Measurements from ENCODE around the gene GFM2.
"Not testable (repeated sequence)": the region's sequence is repeated elsewhere in the genome, so short reads cannot be mapped to it uniquely, and the experiment has no call there.

The GFM2 gene

GRCh38 chr5:74766849-74767578 lies at the start of gene GFM2, which contains the start of gene NSA2:
Gene GFM2, minus strand, starts transcription at chr5:74767117. Its CDS starts 3,375 bp downstream, at chr5:74763742.
Gene NSA2, plus strand, starts transcription at chr5:74767249. Its CDS starts 112 bp downstream, at chr5:74767361.
- DNase-seq (ENCODE audit: low read depth in 3 of 3): peak; percentile 88 to 91 (median 88)

- DNase-seq (ENCODE audit: low read depth in 3 of 3): no peak
These were observed 44.0 kb upstream of the GFM2 start for GRCh38 chr5:74810915-74811314.

GRCh38 chr5:74801941-74802340 lies 35.0 kb upstream of the GFM2 start:
- DNase-seq (ENCODE audit: low read depth in 3 of 3): no peak

GRCh38 chr5:74801197-74801596 lies 34.3 kb upstream of the GFM2 start:
- DNase-seq (ENCODE audit: low read depth in 3 of 3): no peak

GRCh38 chr5:74798977-74799911 lies 32.3 kb upstream of the GFM2 start:
- no peak for DNase-seq (ENCODE audit: low read depth in 3 of 3)

- DNase-seq (ENCODE audit: low read depth in 3 of 3): not testable (repeated sequence)
These were observed 24.8 kb upstream of the GFM2 start for GRCh38 chr5:74791669-74792068.

- DNase-seq (ENCODE audit: low read depth in 3 of 3): no peak
These were observed 20.5 kb upstream of the GFM2 start for GRCh38 chr5:74787424-74787823.

GRCh38 chr5:74786851-74787250 lies 19.9 kb upstream of the GFM2 start:
- no peak for DNase-seq (ENCODE audit: low read depth in 3 of 3)

- DNase-seq (ENCODE audit: low read depth in 3 of 3): no peak
These were observed 11.7 kb upstream of the GFM2 start for GRCh38 chr5:74778609-74779008.

GRCh38 chr5:74772359-74772758 lies 5.4 kb upstream of the GFM2 start:
- DNase-seq (ENCODE audit: low read depth in 3 of 3): no peak

GRCh38 chr5:74767579-74767913 lies 629 bp upstream of the GFM2 start:
- DNase-seq (ENCODE audit: low read depth in 3 of 3): peak in 2 of 3 experiments; percentile 5 to 10

- DNase-seq (ENCODE audit: low read depth in 3 of 3): peak in 1 of 3 experiments; percentile 5
These were observed 484 bp downstream of the GFM2 start for GRCh38 chr5:74766418-74766848.

GRCh38 chr5:74765929-74766328 lies 988 bp downstream of the GFM2 start:
- no peak for DNase-seq (ENCODE audit: low read depth in 3 of 3)

GRCh38 chr5:74765201-74765600 lies 1.7 kb downstream of the GFM2 start:
- DNase-seq (ENCODE audit: low read depth in 3 of 3): no peak

GRCh38 chr5:74763504-74763903 lies 3.4 kb downstream of the GFM2 start:
- no peak for DNase-seq (ENCODE audit: low read depth in 3 of 3)

GRCh38 chr5:74762599-74762998 lies 4.3 kb downstream of the GFM2 start:
- peak in 1 of 3 experiments; percentile 4 for DNase-seq (ENCODE audit: low read depth in 3 of 3)

GRCh38 chr5:74761241-74761640 lies 5.7 kb downstream of the GFM2 start:
- DNase-seq (ENCODE audit: low read depth in 3 of 3): no peak

- DNase-seq (ENCODE audit: low read depth in 3 of 3): not testable (repeated sequence)
These were observed 18.2 kb downstream of the GFM2 start for GRCh38 chr5:74748742-74749141.

- DNase-seq (ENCODE audit: low read depth in 3 of 3): no peak
These were observed 28.5 kb downstream of the GFM2 start for GRCh38 chr5:74738406-74738805.

- DNase-seq (ENCODE audit: low read depth in 3 of 3): no peak
These were observed 30.2 kb downstream of the GFM2 start for GRCh38 chr5:74736759-74737158.

GRCh38 chr5:74725331-74725730 lies 41.6 kb downstream of the GFM2 start:
- DNase-seq (ENCODE audit: low read depth in 3 of 3): no peak

GRCh38 chr5:74722271-74722670 lies 44.6 kb downstream of the GFM2 start:
- no peak for DNase-seq (ENCODE audit: low read depth in 3 of 3)

GRCh38 chr5:74717596-74717995 lies 49.3 kb downstream of the GFM2 start:
- DNase-seq (ENCODE audit: low read depth in 3 of 3): no peak

Measured in stimulated activated CD4-positive, alpha-beta T cell treated with anti-CD3 and anti-CD28 coated beads, TNF-alpha, amount 100 ng/mL, for 24 hours (primary cell).